CD4-positive, alpha-beta T cell (primary cell): Measurements from ENCODE around the gene PAK1. TPM values are rescaled to one million over a fixed set of nuclear protein-coding genes. Genes with fewer than 3 reads are reported as not detected.

Experiments
- ATAC-seq: fragments of 200-7000 bp; cut with Tn5 transposase; one replicate; pipeline ENCODE4 v1.10.0; 2022; ENCODE audit warnings: mild to moderate bottlenecking; ENCODE audit not compliant: poor library complexity
- CTCF ChIA-PET: fragments of 350-600 bp; sonication (Branson Sonifier 250); formaldehyde crosslinking; loops from one replicate; lab custom pipeline; 2021; ENCODE audit warnings: antibody characterized with exemption, inconsistent platforms; lab: Charles Lee
- POLR2A ChIA-PET: fragments of 350-600 bp; sonication (Branson Sonifier 250); formaldehyde crosslinking; loops from one replicate; lab custom pipeline; 2021; ENCODE audit warnings: antibody characterized with exemption, inconsistent platforms; lab: Charles Lee
- DNase-seq, 14 experiments: peaks; one replicate each; pipeline ENCODE4 v3.0.0-alpha.2; 2013 to 2020; ENCODE audit warnings: mixed read lengths in 2 of 14
- H3K27ac ChIP-seq, 2 donors: one replicate each; pipeline versions ENCODE4 v1.5.1 to v1.7.0; 2013; ENCODE audit warnings: low read length in 2 of 2, low read depth in 1 of 2, mild to moderate bottlenecking in 1 of 2
- H3K27me3 ChIP-seq, 2 experiments: 1 replicate in 1 of 2; 2 replicates in 1 of 2; pipeline versions ENCODE4 v1.6.1 to v1.7.0; 2013; ENCODE audit warnings: low read length in 2 of 2, control low read depth in 1 of 2, mild to moderate bottlenecking in 1 of 2, moderate library complexity in 1 of 2; ENCODE audit not compliant: insufficient read depth in 2 of 2, control insufficient read depth in 1 of 2
- H3K36me3 ChIP-seq: one replicate; pipeline ENCODE4 v1.6.1; 2013; ENCODE audit warnings: low read length, control low read depth; ENCODE audit not compliant: insufficient read depth
- H3K4me1 ChIP-seq: one replicate; pipeline ENCODE4 v1.6.1; 2013; ENCODE audit warnings: low read length, control low read depth; ENCODE audit not compliant: insufficient read depth
- H3K4me3 ChIP-seq: one replicate; pipeline ENCODE4 v1.5.1; 2013; ENCODE audit warnings: mild to moderate bottlenecking, low read length, moderate library complexity
- H3K9me3 ChIP-seq, 2 experiments: 1 replicate in 1 of 2; 2 replicates in 1 of 2; pipeline versions ENCODE4 v1.6.1 to v1.7.0; 2013; ENCODE audit warnings: low read length in 2 of 2, mild to moderate bottlenecking in 2 of 2, control low read depth in 1 of 2, moderate library complexity in 1 of 2; ENCODE audit not compliant: control insufficient read depth in 1 of 2, insufficient read depth in 1 of 2
- H3K27ac Mint-ChIP-seq: one replicate; pipeline ENCODE4 v1.8.0; 2020; ENCODE audit warnings: mixed read lengths
- H3K27me3 Mint-ChIP-seq: one replicate; pipeline ENCODE4 v1.8.0; 2021; ENCODE audit warnings: mixed read lengths
- H3K36me3 Mint-ChIP-seq: one replicate; pipeline ENCODE4 v1.8.0; 2021; ENCODE audit warnings: low read depth, mixed read lengths
- H3K4me1 Mint-ChIP-seq: one replicate; pipeline ENCODE4 v1.8.0; 2021; ENCODE audit warnings: low read depth, mixed read lengths
- H3K4me3 Mint-ChIP-seq: one replicate; pipeline ENCODE4 v1.8.0; 2020; ENCODE audit warnings: mild to moderate bottlenecking, mixed read lengths
- H3K9me3 Mint-ChIP-seq: one replicate; pipeline ENCODE4 v1.8.0; 2020; ENCODE audit warnings: mixed read lengths
- intact Hi-C, 2 experiments: fragments of 100-400 bp; cut with DNase I in 1 of 2; cut with micrococcal nuclease in 1 of 2; formaldehyde crosslinking; loops; one replicate each; pipeline versions ENCODE4 v1.15.1 to v1.9.0; 2023 to 2025; cut with DNase I, micrococcal nuclease
- total RNA-seq, 174 experiments: library from RNA in 2 of 174; stranded (reverse) in 2 of 174; gene quantifications; one replicate each; pipeline ENCODE4 v1.2.3 and lab custom pipeline; 2021 to 2026
- TF ChIP-seq, protein P1 (sequence below): fragments of 200-600 bp; IDR thresholded peaks from one replicate; pipeline ENCODE4 v1.8.0; 2022; ENCODE audit warnings: antibody characterized with exemption, mild to moderate bottlenecking

The PAK1 gene
- total RNA-seq, 2 experiments from 2014 or later = 6.9 to 12.6 TPM

- ChIA-PET POLR2A (no interaction called here), CTCF (interaction anchor here (0.8 kb wide), 1 partner anchor 79 kb away, joined by 3 read pairs; no protein-coding TSS in a partner anchor)
- intact Hi-C loops = no loop called here
- TF ChIP-seq, protein P1, sequence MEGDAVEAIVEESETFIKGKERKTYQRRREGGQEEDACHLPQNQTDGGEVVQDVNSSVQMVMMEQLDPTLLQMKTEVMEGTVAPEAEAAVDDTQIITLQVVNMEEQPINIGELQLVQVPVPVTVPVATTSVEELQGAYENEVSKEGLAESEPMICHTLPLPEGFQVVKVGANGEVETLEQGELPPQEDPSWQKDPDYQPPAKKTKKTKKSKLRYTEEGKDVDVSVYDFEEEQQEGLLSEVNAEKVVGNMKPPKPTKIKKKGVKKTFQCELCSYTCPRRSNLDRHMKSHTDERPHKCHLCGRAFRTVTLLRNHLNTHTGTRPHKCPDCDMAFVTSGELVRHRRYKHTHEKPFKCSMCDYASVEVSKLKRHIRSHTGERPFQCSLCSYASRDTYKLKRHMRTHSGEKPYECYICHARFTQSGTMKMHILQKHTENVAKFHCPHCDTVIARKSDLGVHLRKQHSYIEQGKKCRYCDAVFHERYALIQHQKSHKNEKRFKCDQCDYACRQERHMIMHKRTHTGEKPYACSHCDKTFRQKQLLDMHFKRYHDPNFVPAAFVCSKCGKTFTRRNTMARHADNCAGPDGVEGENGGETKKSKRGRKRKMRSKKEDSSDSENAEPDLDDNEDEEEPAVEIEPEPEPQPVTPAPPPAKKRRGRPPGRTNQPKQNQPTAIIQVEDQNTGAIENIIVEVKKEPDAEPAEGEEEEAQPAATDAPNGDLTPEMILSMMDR = no peak
- Mint-ChIP-seq H3K27me3 (no peaks in the 10 kb centered on the region), H3K36me3 (no peaks in the 10 kb centered on the region), H3K9me3 (no peaks in the 10 kb centered on the region), H3K4me3 (no peak overlapping the region), H3K27ac (no peak overlapping the region), H3K4me1 (no peaks in the 10 kb centered on the region)
- Histone ChIP-seq H3K4me3 (no peak overlapping the region), H3K27me3 (no peaks in the 10 kb centered on the region), H3K36me3 (no peaks in the 10 kb centered on the region), H3K27ac (no peak overlapping the region), H3K9me3 (no peaks in the 10 kb centered on the region), H3K4me1 (no peaks in the 10 kb centered on the region)
- no peak for DNase-seq
- no peak for ATAC-seq
Observed at GRCh38 chr11:77308838-77309237, 165.1 kb downstream of the PAK1 start.

GRCh38 chr11:77303328-77303727 lies 170.6 kb downstream of the PAK1 start:
- CTCF ChIA-PET = no interaction called here
- no peaks in the 10 kb centered on the region for H3K9me3 Mint-ChIP-seq
- Histone ChIP-seq H3K27ac (no peak overlapping the region), H3K4me1 (no peaks in the 10 kb centered on the region), H3K9me3 (no peaks in the 10 kb centered on the region), H3K27me3 (no peaks in the 10 kb centered on the region), H3K36me3 (no peaks in the 10 kb centered on the region), H3K4me3 (no peak overlapping the region)
- no peak overlapping the region for H3K4me3 Mint-ChIP-seq
- TF ChIP-seq, protein P1 = no peak
- no peak overlapping the region for H3K27ac Mint-ChIP-seq
- no peaks in the 10 kb centered on the region for H3K36me3 Mint-ChIP-seq
- H3K4me1 Mint-ChIP-seq = no peaks in the 10 kb centered on the region
- POLR2A ChIA-PET = no interaction called here
- H3K27me3 Mint-ChIP-seq = no peaks in the 10 kb centered on the region
- ATAC-seq (no peak), DNase-seq (no peak)
- intact Hi-C loops = no loop called here

DNA sequence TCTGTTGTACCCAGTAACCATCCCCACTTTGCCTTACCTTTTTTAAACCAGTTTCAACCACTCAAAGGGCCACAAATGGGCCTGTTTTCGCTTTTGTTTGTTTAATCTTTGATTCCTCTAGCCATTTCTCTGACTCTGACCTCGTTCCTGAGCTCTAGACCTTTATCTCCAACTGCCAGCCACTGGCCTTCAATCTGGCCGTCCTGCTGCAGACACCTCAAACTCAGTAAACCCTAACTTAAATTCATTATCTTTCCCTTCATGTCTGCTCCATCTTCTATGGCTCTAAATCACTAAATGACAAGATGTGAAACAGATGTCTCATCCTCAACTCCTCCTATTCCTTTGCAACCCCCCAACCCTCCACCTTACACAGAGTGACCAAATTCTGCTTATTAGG lies 171.1 kb downstream of the PAK1 start:
- CTCF ChIA-PET = no interaction called here
- DNase-seq = no peak

More for the DNA sequence above, 171.1 kb downstream of the PAK1 start:
- H3K9me3 ChIP-seq = no peaks in the 10 kb centered on the region
- no peak overlapping the region for H3K27ac ChIP-seq
- TF ChIP-seq, protein P1 = no peak
- H3K36me3 Mint-ChIP-seq = no peaks in the 10 kb centered on the region
- no peak overlapping the region for H3K4me3 ChIP-seq
- no peaks in the 10 kb centered on the region for H3K4me1 Mint-ChIP-seq
- H3K4me3 Mint-ChIP-seq = no peak overlapping the region
- H3K27me3 Mint-ChIP-seq = no peaks in the 10 kb centered on the region
- no peaks in the 10 kb centered on the region for H3K36me3 ChIP-seq
- POLR2A ChIA-PET = no interaction called here
- H3K9me3 Mint-ChIP-seq = no peaks in the 10 kb centered on the region
- H3K27me3 ChIP-seq = no peaks in the 10 kb centered on the region
- no peak for ATAC-seq
- H3K27ac Mint-ChIP-seq = no peak overlapping the region
- no peaks in the 10 kb centered on the region for H3K4me1 ChIP-seq
- intact Hi-C loops = no loop called here
